ENCODE results near the gene MORC4.

MORC4 gene

GRCh38 chrX:106952988-106953387, 47.0 kb downstream of the MORC4 start:
- DNase-seq (ENCODE audit: low read depth in 1 of 2, low spot score in 1 of 2) = no peak

- no peak for DNase-seq (ENCODE audit: low read depth in 1 of 2, low spot score in 1 of 2)
Measured at GRCh38 chrX:106952538-106952937, 47.5 kb downstream of the MORC4 start.

GRCh38 chrX:106952089-106952488, 47.9 kb downstream of the MORC4 start:
- DNase-seq (ENCODE audit: low read depth in 1 of 2, low spot score in 1 of 2) = no peak

- DNase-seq (ENCODE audit: low read depth in 1 of 2, low spot score in 1 of 2) = no peak
Measured at GRCh38 chrX:106951230-106951629, 48.8 kb downstream of the MORC4 start.

GRCh38 chrX:106950381-106950780, 49.6 kb downstream of the MORC4 start:
- DNase-seq (ENCODE audit: low read depth in 1 of 2, low spot score in 1 of 2) = no peak

GRCh38 chrX:106949366-106949765, 50.6 kb downstream of the MORC4 start:
- no peak for DNase-seq (ENCODE audit: low read depth in 1 of 2, low spot score in 1 of 2)

GRCh38 chrX:106948641-106949040, 51.4 kb downstream of the MORC4 start:
- no peak for DNase-seq (ENCODE audit: low read depth in 1 of 2, low spot score in 1 of 2)

- DNase-seq (ENCODE audit: low read depth in 1 of 2, low spot score in 1 of 2) = no peak
Measured at GRCh38 chrX:106946464-106946863, 53.5 kb downstream of the MORC4 start.

GRCh38 chrX:106940068-106940467, 59.9 kb downstream of the MORC4 start:
- no peak for DNase-seq (ENCODE audit: low read depth in 1 of 2, low spot score in 1 of 2)

- DNase-seq (ENCODE audit: low read depth in 1 of 2, low spot score in 1 of 2) = no peak
Measured at GRCh38 chrX:106939566-106939965, 60.4 kb downstream of the MORC4 start.

GRCh38 chrX:106936246-106936645, 63.8 kb downstream of the MORC4 start:
- DNase-seq (ENCODE audit: low read depth in 1 of 2, low spot score in 1 of 2) = no peak

- DNase-seq (ENCODE audit: low read depth in 1 of 2, low spot score in 1 of 2) = no peak
Measured at GRCh38 chrX:106935175-106935574, 64.8 kb downstream of the MORC4 start.

GRCh38 chrX:106933538-106933961, 66.5 kb downstream of the MORC4 start:
- no peak for DNase-seq (ENCODE audit: low read depth in 1 of 2, low spot score in 1 of 2)

GRCh38 chrX:106932960-106933537, 67.0 kb downstream of the MORC4 start:
- no peak for DNase-seq (ENCODE audit: low read depth in 1 of 2, low spot score in 1 of 2)

GRCh38 chrX:106932492-106932923, 67.5 kb downstream of the MORC4 start:
- DNase-seq (ENCODE audit: low read depth in 1 of 2, low spot score in 1 of 2) = no peak

GRCh38 chrX:106931831-106932491, 68.1 kb downstream of the MORC4 start:
- DNase-seq (ENCODE audit: low read depth in 1 of 2, low spot score in 1 of 2) = no peak

- no peak for DNase-seq (ENCODE audit: low read depth in 1 of 2, low spot score in 1 of 2)
Measured at GRCh38 chrX:106928227-106928626, 71.8 kb downstream of the MORC4 start.

- no peak for DNase-seq (ENCODE audit: low read depth in 1 of 2, low spot score in 1 of 2)
Measured at GRCh38 chrX:106927700-106928099, 72.3 kb downstream of the MORC4 start.

GRCh38 chrX:106927023-106927422, 73.0 kb downstream of the MORC4 start:
- no peak for DNase-seq (ENCODE audit: low read depth in 1 of 2, low spot score in 1 of 2)

- DNase-seq (ENCODE audit: low read depth in 1 of 2, low spot score in 1 of 2) = no peak
Measured at GRCh38 chrX:106921637-106922036, 78.4 kb downstream of the MORC4 start.

GRCh38 chrX:106919932-106920452, 80.0 kb downstream of the MORC4 start, which contains the start of gene CLDN2:
Gene CLDN2 (plus strand): TSS chrX:106920402. CDS start chrX:106928229, 7,827 bp downstream.
- DNase-seq (ENCODE audit: low read depth in 1 of 2, low spot score in 1 of 2) = no peak

- no peak for DNase-seq (ENCODE audit: low read depth in 1 of 2, low spot score in 1 of 2)
Measured at GRCh38 chrX:106917830-106918500, 82.0 kb downstream of the MORC4 start.

Data from activated T-helper 1 cell treated with anti-CD3 and anti-CD28 coated beads, Interleukin-2, amount 50 U/mL, for 16 hours (primary cell).